GM20000 (cell line): Measurements from ENCODE around the gene SFTPD.

ENCODE experiments used
- DNase-seq: peaks from one replicate; pipeline ENCODE4 v3.0.0; 2012; ENCODE audit warnings: low spot score
- TF ChIP-seq, protein P1 (sequence below): IDR thresholded peaks from 2 replicates; pipeline ENCODE4 v1.5.1; 2012; ENCODE audit warnings: mild to moderate bottlenecking, control low read depth; ENCODE audit errors: extremely low read depth, missing control alignments

SFTPD gene

DNA sequence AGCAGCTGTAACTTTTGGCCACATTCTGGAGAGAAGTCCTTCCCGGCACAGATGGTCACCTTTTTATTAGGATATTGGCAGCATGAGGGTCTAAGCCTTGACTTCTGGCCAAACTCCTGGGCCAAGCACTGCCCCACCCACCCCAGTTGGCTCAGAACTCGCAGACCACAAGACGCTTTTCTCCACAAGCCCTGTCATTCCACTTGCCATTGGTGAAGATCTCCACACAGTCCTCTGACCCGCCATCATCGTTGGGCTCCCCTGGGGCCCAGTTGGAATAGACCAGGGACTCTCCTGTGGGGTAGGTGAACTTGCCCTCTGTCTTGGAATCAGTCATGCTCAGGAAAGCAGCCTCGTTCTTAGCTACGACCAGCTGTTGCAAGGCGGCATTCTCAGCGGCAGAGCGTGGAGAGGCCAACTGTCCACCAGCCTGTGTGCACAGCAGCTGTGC, 11.2 kb downstream of the SFTPD start:
- TF ChIP-seq, protein P1, sequence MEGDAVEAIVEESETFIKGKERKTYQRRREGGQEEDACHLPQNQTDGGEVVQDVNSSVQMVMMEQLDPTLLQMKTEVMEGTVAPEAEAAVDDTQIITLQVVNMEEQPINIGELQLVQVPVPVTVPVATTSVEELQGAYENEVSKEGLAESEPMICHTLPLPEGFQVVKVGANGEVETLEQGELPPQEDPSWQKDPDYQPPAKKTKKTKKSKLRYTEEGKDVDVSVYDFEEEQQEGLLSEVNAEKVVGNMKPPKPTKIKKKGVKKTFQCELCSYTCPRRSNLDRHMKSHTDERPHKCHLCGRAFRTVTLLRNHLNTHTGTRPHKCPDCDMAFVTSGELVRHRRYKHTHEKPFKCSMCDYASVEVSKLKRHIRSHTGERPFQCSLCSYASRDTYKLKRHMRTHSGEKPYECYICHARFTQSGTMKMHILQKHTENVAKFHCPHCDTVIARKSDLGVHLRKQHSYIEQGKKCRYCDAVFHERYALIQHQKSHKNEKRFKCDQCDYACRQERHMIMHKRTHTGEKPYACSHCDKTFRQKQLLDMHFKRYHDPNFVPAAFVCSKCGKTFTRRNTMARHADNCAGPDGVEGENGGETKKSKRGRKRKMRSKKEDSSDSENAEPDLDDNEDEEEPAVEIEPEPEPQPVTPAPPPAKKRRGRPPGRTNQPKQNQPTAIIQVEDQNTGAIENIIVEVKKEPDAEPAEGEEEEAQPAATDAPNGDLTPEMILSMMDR, result no peak
- DNase-seq, result no peak

- no peak for DNase-seq
- TF ChIP-seq, protein P1, result no peak
These were observed 12.0 kb downstream of the SFTPD start for GRCh38 chr10:79936625-79937615.

- DNase-seq, result no peak
- TF ChIP-seq, protein P1, result no peak
These were observed 14.9 kb downstream of the SFTPD start for GRCh38 chr10:79933961-79934360.

DNA sequence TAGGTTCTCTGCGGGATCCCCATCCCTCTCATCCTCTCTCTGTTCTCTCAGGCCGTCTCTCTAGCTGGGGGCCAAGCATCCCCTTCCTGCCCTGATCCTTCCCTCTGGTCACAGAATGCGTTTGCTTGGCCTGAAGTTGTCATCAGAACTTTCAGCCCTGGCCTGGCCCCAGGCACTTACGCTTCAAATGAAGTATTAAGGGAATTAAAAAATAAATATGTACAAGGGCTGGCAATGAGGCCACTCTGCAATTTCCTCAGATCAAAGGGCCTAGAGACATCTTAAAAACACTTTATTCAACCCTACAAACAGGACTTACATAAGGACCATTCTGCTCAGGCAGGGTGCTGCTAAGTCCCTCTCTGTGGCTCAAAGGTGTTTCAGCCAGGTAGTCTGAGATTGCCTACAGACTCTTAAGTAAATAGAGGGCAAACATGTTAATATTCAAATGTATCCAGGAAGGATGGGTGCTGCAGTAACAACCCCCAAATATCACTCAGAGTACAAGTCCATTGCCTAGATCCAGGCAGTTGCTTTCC, 16.0 kb downstream of the SFTPD start:
- TF ChIP-seq, protein P1, result no peak
- no peak for DNase-seq

DNA sequence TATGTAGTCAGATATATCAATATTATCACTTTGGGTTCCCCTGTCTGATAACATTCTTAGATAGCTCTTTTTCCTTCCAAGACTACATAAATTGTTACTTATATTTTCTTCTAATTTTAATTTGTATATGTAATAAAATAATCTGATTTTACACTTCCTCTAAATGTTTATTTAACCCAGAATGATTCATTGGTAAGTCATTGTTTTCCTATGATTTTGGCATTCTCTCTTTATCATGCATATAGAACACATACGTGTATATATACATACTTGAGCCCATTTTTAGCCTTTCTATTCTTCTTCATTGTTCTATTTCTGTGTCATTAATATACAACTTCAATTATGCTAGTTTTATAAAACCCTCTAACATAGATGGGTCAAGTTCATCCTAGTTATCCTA, 16.6 kb downstream of the SFTPD start:
- TF ChIP-seq, protein P1, result no peak
- DNase-seq, result no peak

DNA sequence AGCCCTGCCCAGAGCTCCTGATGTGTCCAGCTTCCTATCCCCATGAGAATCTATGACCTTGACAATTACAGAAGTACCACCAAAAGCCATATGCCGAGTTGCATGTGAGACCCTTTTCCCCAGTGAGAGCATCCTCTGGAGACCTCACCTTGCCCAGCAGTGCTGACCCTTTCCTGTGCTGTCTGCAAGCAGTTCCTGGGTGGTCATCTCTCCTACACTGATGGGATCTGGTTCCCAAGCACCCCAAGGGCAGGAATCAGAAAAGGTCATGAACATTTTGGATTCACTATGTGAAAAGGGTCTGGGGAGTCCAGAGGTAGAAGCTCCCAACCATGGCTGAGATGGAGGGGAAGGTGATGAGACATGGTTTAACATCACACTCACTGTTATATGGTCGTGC, 18.2 kb downstream of the SFTPD start:
- DNase-seq, result no peak
- TF ChIP-seq, protein P1, result no peak

- TF ChIP-seq, protein P1, result no peak
- no peak for DNase-seq
These were observed 18.6 kb downstream of the SFTPD start for GRCh38 chr10:79930267-79930666.
